GM18861 (cell line): Measurements from ENCODE around the gene CYP1A2.

Source experiments
- ATAC-seq: cut with Tn5 transposase; IDR thresholded peaks from one replicate; pipeline ENCODE4 v1.9.1; 2021; ENCODE audit not compliant: unreplicated experiment

CYP1A2 gene

DNA sequence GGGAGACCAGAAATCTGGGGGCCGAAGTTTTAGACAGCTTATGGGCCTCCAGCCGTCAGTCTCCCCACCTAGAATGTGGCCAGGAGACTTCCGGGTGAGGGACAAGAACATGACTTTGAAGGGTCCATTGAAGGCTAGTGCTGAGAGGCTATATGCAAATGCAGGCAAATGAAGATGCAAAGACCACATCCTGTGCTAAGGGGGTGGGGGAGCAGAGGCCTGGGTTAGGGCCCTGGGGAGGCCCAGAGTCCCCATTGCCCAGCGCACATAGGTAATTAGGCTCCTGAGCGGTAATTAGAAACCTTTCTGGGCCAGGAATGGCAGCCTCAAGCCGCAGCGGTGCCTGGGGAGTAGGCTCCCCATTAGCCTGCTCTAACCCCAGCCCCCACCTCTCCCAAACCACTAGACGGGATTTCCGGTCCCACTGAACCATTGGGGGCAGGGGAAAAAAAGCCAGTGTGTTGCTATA is 40.1 kb downstream of the CYP1A2 start:
- ATAC-seq = no peak

DNA sequence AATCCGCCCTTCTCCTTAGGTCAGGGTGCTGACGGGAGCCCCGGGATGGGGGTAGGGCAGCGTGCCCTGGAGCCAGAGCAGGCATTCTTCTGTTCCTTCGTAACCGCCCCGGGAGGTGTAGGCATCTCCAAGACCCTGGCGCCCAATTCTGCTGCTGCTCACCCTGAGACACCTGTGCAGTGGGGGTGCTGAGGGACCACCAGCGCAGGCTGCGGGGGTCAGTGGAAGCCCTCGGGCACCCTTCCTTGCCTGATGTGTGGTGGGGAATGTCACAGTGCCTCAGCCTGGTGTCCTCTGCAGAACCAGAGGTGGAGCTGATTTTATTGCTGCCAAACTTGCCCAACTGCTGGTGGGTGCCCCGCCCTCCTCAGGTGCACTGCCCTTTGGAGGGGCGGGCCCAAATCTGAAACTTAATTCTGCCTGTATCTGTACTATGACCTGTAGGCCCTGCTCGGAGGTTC is 40.6 kb downstream of the CYP1A2 start:
- no peak for ATAC-seq

DNA sequence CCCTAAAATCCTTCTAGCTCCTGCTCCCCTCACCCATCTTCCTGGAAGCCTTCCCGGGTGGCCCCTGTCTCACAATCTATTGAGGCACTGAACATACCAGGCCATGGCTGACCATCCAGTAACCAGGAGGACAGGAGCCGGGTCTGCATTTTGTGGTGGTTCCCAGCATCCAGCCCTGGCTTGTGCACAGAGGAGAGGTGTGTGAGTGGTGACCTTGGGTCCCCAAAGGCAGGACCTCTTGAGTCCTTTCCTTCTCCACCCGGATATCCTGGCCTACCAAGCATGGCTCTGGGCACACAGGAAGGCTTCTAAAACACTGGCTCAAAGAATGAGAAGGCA is 41.1 kb downstream of the CYP1A2 start:
- ATAC-seq = no peak

DNA sequence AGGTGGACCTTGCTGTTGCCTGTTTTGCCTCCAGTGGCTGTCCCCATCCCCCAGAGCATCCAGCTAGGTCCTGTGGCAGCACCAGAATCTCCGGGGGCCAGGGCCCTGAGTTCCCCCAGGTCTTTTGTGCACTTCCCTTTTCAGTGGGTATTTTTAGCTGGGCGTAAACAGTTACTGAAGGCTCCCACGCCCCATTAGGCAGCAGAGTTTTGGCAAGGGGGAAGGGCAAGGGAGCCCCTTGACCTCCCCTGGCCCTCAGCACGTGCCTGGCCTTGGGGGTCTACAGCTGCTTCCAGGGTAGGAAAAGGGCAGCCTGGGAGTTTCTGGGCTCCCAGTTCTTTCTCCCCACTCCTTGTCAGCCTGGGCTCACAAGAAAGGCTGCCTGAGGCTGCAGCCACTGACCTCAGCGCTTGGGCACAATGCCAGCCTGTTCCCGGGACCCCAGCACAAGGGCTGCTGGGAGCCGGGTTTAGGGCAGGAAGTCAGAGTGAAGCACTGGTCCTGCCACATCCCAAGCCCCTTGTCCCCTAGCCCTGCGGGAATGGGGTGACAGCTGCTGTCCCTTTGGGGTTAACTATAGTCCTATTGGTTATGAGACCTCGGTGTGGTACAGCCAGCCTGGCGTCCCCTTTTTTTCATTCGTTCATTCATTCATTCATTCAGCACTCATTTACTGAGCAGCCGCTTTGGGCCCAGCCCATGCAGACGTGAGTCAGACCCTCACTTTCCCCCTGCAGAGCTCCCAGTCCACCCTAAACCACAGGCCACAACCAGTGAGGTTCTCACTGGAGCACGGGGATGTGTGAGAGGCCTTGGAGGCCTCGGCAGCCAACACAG is 41.7 kb downstream of the CYP1A2 start:
- peak; percentile 20 for ATAC-seq

DNA sequence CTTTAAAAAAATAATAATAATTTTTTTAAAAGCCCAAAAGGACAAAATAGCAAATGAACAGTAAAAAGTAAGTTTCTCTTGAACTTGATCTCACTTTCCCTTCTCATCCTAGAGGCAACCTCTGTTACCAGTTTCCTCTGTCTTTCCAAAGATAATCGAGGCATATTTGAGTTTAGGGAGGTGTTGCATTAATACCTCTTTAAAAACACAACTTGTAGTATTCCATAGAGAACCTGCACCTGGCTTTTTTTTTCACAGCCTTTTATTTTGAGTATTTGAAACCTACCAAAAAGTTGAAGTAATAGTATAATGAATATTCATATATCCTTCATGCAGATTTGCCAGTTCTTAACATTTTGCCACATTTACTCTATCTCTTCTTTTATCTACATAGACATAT is 42.4 kb downstream of the CYP1A2 start:
- no peak for ATAC-seq

DNA sequence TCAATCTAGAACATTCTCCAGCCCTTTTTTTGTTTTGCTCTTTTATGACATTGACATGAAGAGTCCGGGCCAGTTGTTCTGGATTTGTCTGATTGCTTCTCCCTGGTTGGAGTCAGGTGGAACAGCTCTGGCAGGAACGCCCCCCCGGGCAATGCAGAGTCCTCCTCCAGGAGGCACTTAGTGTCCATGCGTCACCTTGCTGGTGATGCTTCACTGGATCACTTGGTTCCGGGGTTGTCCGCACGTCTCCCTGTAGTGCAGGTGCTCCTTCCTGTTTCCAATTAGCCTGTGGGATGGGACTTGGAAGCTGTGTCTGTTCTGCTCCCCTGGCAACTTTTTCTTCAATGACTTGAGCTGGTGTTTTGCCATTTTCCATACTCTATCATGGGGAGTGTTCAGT is 43.0 kb downstream of the CYP1A2 start:
- ATAC-seq = no peak

DNA sequence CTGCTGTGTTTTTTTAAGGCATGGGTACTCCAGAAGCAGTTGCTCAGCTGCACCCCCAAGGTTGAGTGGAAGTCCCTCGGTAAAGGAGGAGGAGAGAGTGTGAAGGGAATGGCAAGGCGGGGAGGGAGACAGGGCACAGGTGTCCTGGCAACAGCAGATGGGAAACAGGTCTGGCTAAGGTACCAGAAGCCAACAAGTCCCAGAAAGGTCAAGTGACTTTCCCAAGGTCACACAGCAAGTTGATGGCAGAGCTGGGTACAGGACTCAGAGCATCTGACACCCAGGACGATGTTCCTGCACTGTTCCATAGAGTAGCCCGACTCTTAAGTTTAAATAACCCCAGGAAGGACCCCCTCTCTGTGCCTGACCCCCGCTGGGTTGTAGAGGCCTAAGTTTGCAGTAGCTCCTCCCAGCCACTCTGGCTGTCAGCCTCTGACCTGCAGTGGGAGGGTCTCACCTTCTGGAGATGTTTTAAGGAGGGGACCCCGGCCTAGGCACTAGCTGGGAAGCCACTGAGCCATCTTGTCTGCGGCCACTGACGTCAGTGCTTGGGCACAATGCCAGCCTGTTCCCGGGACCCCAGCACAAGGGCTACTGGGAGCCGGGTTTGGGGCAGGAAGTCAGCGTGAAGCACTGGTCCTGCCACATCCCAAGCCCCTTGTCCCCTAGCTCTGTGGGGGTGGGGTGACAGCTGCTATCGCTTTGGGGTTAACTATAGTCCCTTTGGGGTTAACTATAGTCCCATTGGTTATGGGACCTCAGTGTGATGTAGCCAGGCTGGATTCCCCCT is 43.8 kb downstream of the CYP1A2 start:
- ATAC-seq = no peak

DNA sequence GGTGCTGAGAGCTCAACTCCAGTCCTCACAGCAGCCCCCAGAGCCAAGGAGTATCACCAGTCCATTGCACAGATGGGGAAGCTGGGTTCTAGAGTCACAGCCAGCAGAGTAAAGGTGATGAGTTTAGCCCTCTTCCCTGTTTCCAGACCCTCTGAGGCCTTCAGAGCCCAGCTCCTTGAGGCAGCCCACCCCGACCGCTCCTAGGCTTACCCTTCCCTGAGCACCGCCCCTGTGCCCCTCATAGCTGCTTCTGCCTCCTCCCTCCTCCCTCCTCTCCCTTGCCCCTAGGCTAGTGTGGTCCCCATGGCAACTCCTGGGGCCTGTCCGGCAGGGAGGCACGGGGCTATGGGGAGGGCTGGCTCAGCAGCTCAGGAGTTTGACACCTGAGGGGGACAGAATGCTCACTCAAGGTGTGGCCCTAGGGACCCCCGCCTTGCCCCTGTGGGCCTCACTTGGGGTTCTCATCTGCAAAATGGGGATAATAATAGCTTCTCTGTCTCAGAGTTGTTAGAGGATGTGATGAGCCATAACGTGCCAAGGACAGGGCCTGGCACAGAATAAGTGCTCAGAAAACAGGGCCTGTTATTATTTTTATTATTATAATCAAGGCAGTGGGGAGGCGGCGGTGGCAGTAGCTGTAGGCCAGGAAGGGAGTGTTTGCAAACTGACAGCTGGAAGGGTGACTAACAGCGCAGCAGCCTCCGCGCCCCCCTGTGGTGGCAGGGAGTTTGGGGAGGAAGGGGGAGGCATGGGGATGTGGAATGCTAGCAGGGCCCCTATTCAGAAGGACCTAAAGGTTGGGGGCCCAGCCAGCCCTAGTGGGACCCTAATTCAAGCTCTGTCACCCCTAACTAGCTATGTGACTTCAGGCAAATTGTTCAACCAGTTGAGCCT is 44.7 kb downstream of the CYP1A2 start:
- no peak for ATAC-seq

DNA sequence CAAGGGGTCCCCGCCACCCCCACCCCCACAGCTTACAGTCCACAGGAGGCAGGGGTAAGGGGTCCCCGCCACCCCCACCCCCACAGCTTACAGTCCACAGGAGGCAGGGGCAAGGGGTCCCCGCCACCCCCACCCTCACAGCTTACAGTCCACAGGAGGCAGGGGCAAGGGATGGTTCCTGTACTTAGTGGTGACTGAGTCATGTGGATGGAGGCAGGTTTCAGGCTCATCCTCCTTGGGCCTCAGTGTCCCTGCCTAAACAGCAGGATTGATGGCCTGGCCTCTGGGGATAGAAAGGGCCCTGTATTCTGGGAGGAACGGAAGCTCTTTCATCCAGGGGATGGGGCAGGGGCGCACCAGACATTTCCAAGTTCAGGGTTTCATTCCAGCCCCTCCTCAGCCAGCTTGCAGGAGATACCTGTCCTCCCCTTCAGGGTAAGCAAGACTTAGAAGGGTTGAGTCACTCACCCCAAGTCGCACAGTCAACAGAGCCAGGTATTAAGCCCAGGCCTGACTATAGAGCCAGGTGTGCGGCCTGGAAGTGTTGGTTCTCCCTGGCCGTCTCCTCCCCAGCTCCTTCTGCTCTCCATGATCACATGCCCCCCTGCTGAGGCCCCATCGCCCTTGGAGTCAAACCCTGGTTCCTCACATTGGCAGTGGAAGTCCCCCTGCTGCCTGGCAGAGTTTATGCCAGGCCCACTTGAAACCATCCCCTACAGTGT is 45.8 kb downstream of the CYP1A2 start:
- no peak for ATAC-seq

DNA sequence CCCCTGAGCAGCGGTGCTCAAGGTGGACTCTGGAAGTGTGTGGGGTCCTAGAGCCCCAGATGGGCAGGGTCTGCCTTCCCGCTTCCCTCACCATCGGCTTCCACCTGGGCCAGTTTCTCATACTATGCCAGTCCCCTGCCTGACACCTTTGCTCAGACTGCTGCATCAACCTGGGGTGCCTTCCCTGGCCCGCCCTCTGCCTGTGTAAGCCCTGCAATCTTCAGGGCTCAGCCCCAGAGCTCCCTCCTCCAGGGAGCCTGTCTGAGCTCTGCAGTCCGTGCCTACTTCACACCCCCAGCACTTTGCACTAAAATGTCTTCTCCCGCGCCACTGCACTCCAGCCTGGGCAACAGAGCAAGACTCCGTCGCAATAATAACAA is 46.3 kb downstream of the CYP1A2 start:
- no peak for ATAC-seq

DNA sequence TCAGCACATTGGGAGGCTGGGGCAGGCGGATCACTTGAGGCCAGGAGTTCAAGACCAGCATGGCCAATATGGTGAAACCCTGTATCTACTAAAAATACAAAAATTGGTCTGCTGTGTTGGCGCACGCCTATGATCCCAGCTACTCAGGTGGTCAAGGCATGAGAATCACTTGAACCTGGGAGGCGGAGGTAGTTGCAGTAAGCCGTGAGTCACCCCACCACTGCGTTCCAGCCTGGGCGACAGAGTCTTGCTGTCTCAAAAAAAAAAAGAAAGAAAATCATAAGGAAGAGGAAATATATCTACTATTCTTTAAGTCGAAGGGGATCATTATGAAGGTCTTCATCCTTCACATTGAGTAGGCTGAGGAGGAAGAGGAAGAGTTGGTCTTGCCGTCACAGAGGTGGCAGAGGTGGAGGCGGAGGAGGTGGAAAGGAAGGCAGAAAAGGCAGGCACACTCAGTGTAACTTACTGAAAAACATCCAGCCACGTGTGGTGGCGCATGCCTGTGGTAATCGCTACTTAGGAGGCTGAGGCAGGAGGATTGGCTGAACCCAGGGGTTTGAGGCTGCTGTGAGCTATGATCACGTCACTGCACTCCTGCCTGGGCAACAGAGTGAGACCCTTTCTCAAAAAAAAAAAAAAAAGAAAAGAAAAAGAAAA is 47.5 kb downstream of the CYP1A2 start:
- ATAC-seq = no peak

DNA sequence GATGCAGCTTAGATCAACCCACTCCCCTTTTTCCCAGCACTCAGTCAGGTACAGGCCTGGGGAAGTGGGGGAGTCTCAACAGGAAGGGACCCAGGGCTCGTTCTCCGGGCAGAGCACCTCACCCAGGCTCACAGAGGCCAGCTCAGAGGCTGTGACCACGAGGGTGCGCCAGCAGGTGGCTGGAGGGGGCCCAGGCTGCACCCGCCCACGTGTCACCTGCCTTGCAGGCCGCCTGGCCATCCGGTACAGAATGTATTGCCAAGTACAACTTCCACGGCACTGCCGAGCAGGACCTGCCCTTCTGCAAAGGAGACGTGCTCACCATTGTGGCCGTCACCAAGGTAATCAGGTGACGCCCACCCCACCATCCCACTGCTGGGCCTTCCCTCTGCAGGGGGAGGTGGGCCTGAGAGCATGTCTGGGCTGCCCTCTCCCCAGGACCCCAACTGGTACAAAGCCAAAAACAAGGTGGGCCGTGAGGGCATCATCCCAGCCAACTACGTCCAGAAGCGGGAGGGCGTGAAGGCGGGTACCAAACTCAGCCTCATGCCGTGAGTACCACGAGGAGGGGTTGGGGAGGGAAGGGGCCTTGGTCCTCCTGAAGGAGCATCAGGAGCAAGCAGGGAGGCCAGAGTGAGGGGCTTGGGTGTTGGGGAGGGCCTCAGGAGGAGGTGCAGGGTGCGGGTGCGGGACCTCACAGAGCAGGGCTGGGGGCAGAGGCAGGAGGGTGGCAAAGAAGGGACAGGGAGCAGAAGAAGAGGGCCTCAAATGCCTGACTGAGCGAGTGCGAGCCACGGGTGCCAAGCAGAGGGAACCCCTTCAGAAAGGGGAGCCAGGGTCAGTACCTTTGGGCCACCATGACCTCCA is 50.0 kb downstream of the CYP1A2 start:
- no peak for ATAC-seq

DNA sequence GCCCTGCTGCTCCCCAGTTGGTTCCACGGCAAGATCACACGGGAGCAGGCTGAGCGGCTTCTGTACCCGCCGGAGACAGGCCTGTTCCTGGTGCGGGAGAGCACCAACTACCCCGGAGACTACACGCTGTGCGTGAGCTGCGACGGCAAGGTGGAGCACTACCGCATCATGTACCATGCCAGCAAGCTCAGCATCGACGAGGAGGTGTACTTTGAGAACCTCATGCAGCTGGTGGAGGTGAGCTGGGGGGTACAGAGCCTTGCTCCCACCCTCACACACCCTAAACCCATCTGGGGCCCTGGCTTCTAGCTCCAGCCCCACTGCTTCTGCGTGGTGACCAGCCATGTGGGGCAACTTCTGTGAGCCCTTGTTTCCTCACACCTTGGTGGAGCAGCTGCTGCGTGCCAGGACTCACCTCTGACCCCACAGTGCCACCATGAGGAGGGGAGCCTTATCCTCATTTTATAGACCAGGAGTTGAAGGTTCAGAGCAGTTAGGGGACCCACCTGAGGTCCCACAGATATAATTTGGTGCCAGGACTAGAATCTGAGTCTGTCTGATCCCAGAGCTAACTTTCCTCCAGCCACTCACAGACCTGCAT is 50.7 kb downstream of the CYP1A2 start:
- peak; percentile 3 for ATAC-seq

DNA sequence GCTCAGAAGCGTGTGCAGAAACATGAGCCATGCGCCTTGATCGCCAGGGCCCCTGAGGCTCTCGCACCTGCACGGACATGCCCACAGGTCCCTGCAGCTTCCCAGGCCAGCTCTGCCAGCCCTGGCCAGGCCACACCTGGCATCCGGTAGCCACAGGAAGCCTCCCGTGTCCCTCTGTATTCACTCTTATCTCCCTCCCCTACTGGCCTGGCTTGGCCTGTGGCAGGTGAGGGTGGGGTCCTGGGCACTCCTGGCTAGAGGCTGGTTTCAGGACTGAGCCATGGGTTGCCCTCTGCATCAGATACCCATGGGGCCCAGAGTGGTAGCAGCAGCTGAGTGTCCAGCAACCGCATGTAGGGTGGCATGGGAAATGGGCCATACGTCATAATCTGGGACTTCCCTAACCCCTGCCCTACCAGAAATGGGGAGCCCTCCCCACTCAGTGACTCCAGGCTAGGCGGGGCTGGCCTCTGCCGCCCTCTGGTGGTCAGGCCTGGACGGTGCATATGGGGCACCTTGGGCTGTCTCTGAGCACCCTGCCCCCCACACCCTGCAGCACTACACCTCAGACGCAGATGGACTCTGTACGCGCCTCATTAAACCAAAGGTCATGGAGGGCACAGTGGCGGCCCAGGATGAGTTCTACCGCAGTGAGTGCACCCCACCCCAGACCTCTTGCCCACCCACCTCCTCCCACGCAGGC is 51.4 kb downstream of the CYP1A2 start:
- peak; percentile 62 for ATAC-seq

DNA sequence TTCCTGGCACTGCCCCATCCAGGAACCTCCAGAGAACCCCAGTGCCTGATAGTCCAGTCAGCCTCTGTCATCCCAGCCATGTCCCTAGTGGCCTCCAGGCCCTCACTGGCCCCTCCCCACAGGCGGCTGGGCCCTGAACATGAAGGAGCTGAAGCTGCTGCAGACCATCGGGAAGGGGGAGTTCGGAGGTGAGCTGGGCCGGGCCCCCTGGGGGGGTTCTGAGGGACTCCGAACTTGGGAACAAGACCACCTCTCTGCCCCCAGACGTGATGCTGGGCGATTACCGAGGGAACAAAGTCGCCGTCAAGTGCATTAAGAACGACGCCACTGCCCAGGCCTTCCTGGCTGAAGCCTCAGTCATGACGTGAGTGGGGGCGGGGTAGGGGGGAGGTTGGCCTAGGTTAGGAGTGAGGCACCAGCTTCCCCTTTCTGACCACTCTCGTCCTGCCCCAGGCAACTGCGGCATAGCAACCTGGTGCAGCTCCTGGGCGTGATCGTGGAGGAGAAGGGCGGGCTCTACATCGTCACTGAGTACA is 52.0 kb downstream of the CYP1A2 start:
- no peak for ATAC-seq

DNA sequence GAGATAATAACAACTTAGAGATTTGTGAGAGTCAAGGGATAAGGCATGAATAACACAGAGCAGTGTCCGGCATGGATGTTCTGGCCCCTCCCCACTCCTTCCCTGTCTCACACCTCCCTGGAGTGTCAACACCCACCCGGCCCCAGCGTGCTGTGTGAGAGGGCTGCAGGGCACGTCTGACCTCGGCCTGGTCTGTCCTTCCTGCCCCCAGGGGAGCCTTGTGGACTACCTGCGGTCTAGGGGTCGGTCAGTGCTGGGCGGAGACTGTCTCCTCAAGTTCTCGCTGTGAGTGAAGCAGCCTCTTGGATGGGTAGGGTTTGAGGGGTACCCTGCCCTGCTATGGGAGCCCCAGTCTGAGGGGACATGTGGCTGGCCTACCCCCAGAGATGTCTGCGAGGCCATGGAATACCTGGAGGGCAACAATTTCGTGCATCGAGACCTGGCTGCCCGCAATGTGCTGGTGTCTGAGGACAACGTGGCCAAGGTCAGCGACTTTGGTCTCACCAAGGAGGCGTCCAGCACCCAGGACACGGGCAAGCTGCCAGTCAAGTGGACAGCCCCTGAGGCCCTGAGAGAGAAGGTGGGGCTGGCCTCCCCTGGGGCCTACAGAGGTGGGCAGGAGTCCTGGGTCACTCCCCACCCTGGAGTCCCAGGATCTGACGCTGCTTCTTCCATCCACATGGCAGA is 52.8 kb downstream of the CYP1A2 start:
- ATAC-seq = no peak

DNA sequence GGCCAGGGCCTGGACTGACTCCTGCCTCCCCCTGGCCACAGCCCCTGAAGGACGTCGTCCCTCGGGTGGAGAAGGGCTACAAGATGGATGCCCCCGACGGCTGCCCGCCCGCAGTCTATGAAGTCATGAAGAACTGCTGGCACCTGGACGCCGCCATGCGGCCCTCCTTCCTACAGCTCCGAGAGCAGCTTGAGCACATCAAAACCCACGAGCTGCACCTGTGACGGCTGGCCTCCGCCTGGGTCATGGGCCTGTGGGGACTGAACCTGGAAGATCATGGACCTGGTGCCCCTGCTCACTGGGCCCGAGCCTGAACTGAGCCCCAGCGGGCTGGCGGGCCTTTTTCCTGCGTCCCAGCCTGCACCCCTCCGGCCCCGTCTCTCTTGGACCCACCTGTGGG is 53.6 kb downstream of the CYP1A2 start:
- ATAC-seq = no peak
